HepG2 (cell line): ENCODE results near the gene ADI1. TPM values are rescaled to one million over a fixed set of nuclear protein-coding genes. Genes with fewer than 3 reads are reported as not detected.

Source experiments
- ETV5 ChIP-seq: IDR thresholded peaks from 2 replicates; pipeline ENCODE4 v1.6.1; 2018; ENCODE audit warnings: missing biosample characterization, missing genetic modification reagents, inconsistent platforms, borderline replicate concordance
- HDAC6 ChIP-seq: fragments of 200-600 bp; sonication (generic); IDR thresholded peaks from 2 replicates; pipeline ENCODE4 v1.7.0; 2017; ENCODE audit warnings: mild to moderate bottlenecking, antibody characterized with exemption, low read length, low read depth
- JARID2 ChIP-seq: sonication (generic); formaldehyde crosslinking; IDR thresholded peaks from 2 replicates; pipeline ENCODE4 v1.8.1; 2023; ENCODE audit warnings: missing genetic modification reagents, inconsistent platforms; ENCODE audit not compliant: insufficient replicate concordance
- MED1 ChIP-seq: sonication (generic); formaldehyde crosslinking; IDR thresholded peaks from 2 replicates; pipeline ENCODE4 v1.4.0; 2020; ENCODE audit warnings: missing genetic modification reagents
- MIER3 ChIP-seq: IDR thresholded peaks from 2 replicates; pipeline ENCODE4 v1.6.1; 2016; ENCODE audit warnings: missing compliant biosample characterization, borderline replicate concordance
- PHF5A ChIP-seq: IDR thresholded peaks from one replicate; pipeline ENCODE4 v1.6.1; 2018; ENCODE audit warnings: low read depth, missing genetic modification reagents; ENCODE audit not compliant: unreplicated experiment
- RCOR2 ChIP-seq: IDR thresholded peaks from 2 replicates; pipeline ENCODE4 v1.6.1; 2016; ENCODE audit warnings: missing biosample characterization, missing genetic modification reagents
- TBL1XR1 ChIP-seq: fragments of 150-350 bp; IDR thresholded peaks from 2 replicates; pipeline ENCODE4 v1.6.1; 2014; ENCODE audit warnings: borderline replicate concordance, low read length; ENCODE audit not compliant: partially characterized antibody
- ZBTB7B ChIP-seq: sonication (generic); formaldehyde crosslinking; IDR thresholded peaks from 2 replicates; pipeline ENCODE4 v1.4.0; 2020; ENCODE audit warnings: missing genetic modification reagents
- ZNF230 ChIP-seq: sonication (generic); formaldehyde crosslinking; IDR thresholded peaks from 2 replicates; pipeline ENCODE4 v1.4.0; 2020; ENCODE audit warnings: mild to moderate bottlenecking, missing genetic modification reagents
- ZNF576 ChIP-seq: sonication (generic); formaldehyde crosslinking; IDR thresholded peaks from 2 replicates; pipeline ENCODE4 v1.4.0; 2020; ENCODE audit warnings: mild to moderate bottlenecking, missing genetic modification reagents
- ZNF589 ChIP-seq: sonication (generic); formaldehyde crosslinking; conservative IDR thresholded peaks from 2 replicates; pipeline ENCODE4 v1.8.0; 2022; ENCODE audit warnings: mild to moderate bottlenecking, moderate library complexity, missing genetic modification reagents
- ZNF775 ChIP-seq: sonication (generic); formaldehyde crosslinking; IDR thresholded peaks from 2 replicates; pipeline ENCODE4 v1.4.0; 2020; ENCODE audit warnings: missing genetic modification reagents, mild to moderate bottlenecking, moderate library complexity, borderline replicate concordance
- ZSCAN29 ChIP-seq: sonication (generic); formaldehyde crosslinking; conservative IDR thresholded peaks from 2 replicates; pipeline ENCODE4 v1.4.0; 2020; ENCODE audit warnings: mild to moderate bottlenecking, missing genetic modification reagents
- polyA plus RNA-seq, 8 experiments: library from polyadenylated mRNA; depleted of rRNA in 3 of 8; stranded (reverse) in 7 of 8; unstranded in 1 of 8; fragments of >200 nt; fragmentation: Illumina TruSeq in 4 of 8; extraction: Trizol in 4 of 8; gene quantifications; 2 replicates each; pipeline versions ENCODE4 v1.2.1 to v1.2.3, GENCODE V29; 2011 to 2016; ENCODE audit warnings: low read depth in 4 of 8, missing spikeins in 1 of 8, mixed read lengths in 1 of 8; ENCODE audit not compliant: insufficient read depth in 1 of 8
- total RNA-seq, 5 experiments: library from RNA; depleted of rRNA; stranded (reverse); fragments of >200 nt; fragmentation: Illumina TruSeq; extraction: Trizol; gene quantifications; 2 replicates each; pipeline ENCODE4 v1.2.3, GENCODE V29; 2016; ENCODE audit warnings: low read depth in 1 of 5
- TF ChIP-seq, protein P1 (sequence below): IDR thresholded peaks from 2 replicates; pipeline ENCODE4 v1.4.0; 2020; ENCODE audit warnings: mild to moderate bottlenecking, missing genetic modification reagents
- TF ChIP-seq, protein P2 (sequence below): fragments of 450-650 bp; IDR thresholded peaks from 2 replicates; pipeline ENCODE4 v1.6.1; 2016
- TF ChIP-seq, protein P3 (sequence below): sonication (generic); formaldehyde crosslinking; conservative IDR thresholded peaks from 2 replicates; pipeline ENCODE4 v1.8.1; 2023; ENCODE audit warnings: missing genetic modification reagents
- TF ChIP-seq, protein P4 (sequence below): sonication (generic); formaldehyde crosslinking; IDR thresholded peaks from 2 replicates; pipeline ENCODE4; 2020; ENCODE audit warnings: missing genetic modification reagents, mild to moderate bottlenecking, borderline replicate concordance

ADI1 gene
- total and polyA plus RNA-seq, 2 of the 13 experiments (the other 11 are each of a cell fraction or from before 2014, with no cell fraction given): 28.7 to 123 TPM

- TF ChIP-seq ZNF576 (0 out of 2 replicates have a peak, but pooled peaks have one; percentile 34), JARID2 (CRISPR knock-in tag) (no peak), MED1 (peak; percentile 82), RCOR2 (CRISPR knock-in tag) (no peak), PHF5A (peak; percentile 64), ZNF589 (no peak), ZSCAN29 (CRISPR knock-in tag) (0 out of 2 replicates have a peak, but pooled peaks have one; percentile 38), TBL1XR1 (no peak), ETV5 (CRISPR knock-in tag) (peak; percentile 82), ZNF775 (CRISPR knock-in tag) (no peak), HDAC6 (no peak), MIER3 (CRISPR knock-in tag) (peak; percentile 58; the same call in 1 of the 2 replicates), ZBTB7B (CRISPR knock-in tag) (peak; percentile 60; the same call in 1 of the 2 replicates), ZNF230 (CRISPR knock-in tag) (no peak)
- TF ChIP-seq, protein P1, sequence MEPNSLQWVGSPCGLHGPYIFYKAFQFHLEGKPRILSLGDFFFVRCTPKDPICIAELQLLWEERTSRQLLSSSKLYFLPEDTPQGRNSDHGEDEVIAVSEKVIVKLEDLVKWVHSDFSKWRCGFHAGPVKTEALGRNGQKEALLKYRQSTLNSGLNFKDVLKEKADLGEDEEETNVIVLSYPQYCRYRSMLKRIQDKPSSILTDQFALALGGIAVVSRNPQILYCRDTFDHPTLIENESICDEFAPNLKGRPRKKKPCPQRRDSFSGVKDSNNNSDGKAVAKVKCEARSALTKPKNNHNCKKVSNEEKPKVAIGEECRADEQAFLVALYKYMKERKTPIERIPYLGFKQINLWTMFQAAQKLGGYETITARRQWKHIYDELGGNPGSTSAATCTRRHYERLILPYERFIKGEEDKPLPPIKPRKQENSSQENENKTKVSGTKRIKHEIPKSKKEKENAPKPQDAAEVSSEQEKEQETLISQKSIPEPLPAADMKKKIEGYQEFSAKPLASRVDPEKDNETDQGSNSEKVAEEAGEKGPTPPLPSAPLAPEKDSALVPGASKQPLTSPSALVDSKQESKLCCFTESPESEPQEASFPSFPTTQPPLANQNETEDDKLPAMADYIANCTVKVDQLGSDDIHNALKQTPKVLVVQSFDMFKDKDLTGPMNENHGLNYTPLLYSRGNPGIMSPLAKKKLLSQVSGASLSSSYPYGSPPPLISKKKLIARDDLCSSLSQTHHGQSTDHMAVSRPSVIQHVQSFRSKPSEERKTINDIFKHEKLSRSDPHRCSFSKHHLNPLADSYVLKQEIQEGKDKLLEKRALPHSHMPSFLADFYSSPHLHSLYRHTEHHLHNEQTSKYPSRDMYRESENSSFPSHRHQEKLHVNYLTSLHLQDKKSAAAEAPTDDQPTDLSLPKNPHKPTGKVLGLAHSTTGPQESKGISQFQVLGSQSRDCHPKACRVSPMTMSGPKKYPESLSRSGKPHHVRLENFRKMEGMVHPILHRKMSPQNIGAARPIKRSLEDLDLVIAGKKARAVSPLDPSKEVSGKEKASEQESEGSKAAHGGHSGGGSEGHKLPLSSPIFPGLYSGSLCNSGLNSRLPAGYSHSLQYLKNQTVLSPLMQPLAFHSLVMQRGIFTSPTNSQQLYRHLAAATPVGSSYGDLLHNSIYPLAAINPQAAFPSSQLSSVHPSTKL: peak; percentile 76
- TF ChIP-seq, protein P2, sequence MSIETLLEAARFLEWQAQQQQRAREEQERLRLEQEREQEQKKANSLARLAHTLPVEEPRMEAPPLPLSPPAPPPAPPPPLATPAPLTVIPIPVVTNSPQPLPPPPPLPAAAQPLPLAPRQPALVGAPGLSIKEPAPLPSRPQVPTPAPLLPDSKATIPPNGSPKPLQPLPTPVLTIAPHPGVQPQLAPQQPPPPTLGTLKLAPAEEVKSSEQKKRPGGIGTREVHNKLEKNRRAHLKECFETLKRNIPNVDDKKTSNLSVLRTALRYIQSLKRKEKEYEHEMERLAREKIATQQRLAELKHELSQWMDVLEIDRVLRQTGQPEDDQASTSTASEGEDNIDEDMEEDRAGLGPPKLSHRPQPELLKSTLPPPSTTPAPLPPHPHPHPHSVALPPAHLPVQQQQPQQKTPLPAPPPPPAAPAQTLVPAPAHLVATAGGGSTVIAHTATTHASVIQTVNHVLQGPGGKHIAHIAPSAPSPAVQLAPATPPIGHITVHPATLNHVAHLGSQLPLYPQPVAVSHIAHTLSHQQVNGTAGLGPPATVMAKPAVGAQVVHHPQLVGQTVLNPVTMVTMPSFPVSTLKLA: no peak
- TF ChIP-seq, protein P3, sequence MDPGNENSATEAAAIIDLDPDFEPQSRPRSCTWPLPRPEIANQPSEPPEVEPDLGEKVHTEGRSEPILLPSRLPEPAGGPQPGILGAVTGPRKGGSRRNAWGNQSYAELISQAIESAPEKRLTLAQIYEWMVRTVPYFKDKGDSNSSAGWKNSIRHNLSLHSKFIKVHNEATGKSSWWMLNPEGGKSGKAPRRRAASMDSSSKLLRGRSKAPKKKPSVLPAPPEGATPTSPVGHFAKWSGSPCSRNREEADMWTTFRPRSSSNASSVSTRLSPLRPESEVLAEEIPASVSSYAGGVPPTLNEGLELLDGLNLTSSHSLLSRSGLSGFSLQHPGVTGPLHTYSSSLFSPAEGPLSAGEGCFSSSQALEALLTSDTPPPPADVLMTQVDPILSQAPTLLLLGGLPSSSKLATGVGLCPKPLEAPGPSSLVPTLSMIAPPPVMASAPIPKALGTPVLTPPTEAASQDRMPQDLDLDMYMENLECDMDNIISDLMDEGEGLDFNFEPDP (CRISPR knock-in tag): 0 out of 2 replicates have a peak, but pooled peaks have one; percentile 78
- TF ChIP-seq, protein P4, sequence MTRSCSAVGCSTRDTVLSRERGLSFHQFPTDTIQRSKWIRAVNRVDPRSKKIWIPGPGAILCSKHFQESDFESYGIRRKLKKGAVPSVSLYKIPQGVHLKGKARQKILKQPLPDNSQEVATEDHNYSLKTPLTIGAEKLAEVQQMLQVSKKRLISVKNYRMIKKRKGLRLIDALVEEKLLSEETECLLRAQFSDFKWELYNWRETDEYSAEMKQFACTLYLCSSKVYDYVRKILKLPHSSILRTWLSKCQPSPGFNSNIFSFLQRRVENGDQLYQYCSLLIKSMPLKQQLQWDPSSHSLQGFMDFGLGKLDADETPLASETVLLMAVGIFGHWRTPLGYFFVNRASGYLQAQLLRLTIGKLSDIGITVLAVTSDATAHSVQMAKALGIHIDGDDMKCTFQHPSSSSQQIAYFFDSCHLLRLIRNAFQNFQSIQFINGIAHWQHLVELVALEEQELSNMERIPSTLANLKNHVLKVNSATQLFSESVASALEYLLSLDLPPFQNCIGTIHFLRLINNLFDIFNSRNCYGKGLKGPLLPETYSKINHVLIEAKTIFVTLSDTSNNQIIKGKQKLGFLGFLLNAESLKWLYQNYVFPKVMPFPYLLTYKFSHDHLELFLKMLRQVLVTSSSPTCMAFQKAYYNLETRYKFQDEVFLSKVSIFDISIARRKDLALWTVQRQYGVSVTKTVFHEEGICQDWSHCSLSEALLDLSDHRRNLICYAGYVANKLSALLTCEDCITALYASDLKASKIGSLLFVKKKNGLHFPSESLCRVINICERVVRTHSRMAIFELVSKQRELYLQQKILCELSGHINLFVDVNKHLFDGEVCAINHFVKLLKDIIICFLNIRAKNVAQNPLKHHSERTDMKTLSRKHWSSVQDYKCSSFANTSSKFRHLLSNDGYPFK: peak; percentile 89
Observed at GRCh38 chr2:3492951-3493614, 26.2 kb downstream of the ADI1 start (continued).
